ENCODE data around the gene CYTH1.

Gene CYTH1

GRCh38 chr17:78634154-78634553 is 147.9 kb downstream of the CYTH1 start:
- H3K9me3 ChIP-seq (ENCODE audit: control insufficient read depth in 1 of 2, low read length in 2 of 2): no peaks in the 10 kb centered on the region
- H3K36me3 ChIP-seq (ENCODE audit: control insufficient read depth in 1 of 2, insufficient read depth in 2 of 2, low read length in 2 of 2): no peaks in the 10 kb centered on the region
- no peak overlapping the region for H3K4me3 ChIP-seq (ENCODE audit: low read depth in 1 of 2, low read length in 2 of 2)
- H3K27ac ChIP-seq (ENCODE audit: low read length): no peak overlapping the region
- no peaks in the 10 kb centered on the region for H3K4me1 ChIP-seq (ENCODE audit: control insufficient read depth in 1 of 2, insufficient read depth in 2 of 2, low read length in 2 of 2)
- H3K27me3 ChIP-seq (ENCODE audit: low read depth, low read length): no peaks in the 10 kb centered on the region

GRCh38 chr17:78629436-78629995 is 152.6 kb downstream of the CYTH1 start:
- Histone ChIP-seq H3K4me3 (ENCODE audit: low read depth in 1 of 2, low read length in 2 of 2) (no peak overlapping the region), H3K9me3 (ENCODE audit: control insufficient read depth in 1 of 2, low read length in 2 of 2) (no peaks in the 10 kb centered on the region), H3K36me3 (ENCODE audit: control insufficient read depth in 1 of 2, insufficient read depth in 2 of 2, low read length in 2 of 2) (no peaks in the 10 kb centered on the region), H3K27me3 (ENCODE audit: low read depth, low read length) (no peaks in the 10 kb centered on the region), H3K4me1 (ENCODE audit: control insufficient read depth in 1 of 2, insufficient read depth in 2 of 2, low read length in 2 of 2) (no peaks in the 10 kb centered on the region), H3K27ac (ENCODE audit: low read length) (no peak overlapping the region)

GRCh38 chr17:78628547-78629435 is 153.3 kb downstream of the CYTH1 start:
- no peak overlapping the region for H3K27ac ChIP-seq (ENCODE audit: low read length)
- no peaks in the 10 kb centered on the region for H3K9me3 ChIP-seq (ENCODE audit: control insufficient read depth in 1 of 2, low read length in 2 of 2)
- no peaks in the 10 kb centered on the region for H3K36me3 ChIP-seq (ENCODE audit: control insufficient read depth in 1 of 2, insufficient read depth in 2 of 2, low read length in 2 of 2)
- H3K27me3 ChIP-seq (ENCODE audit: low read depth, low read length): no peaks in the 10 kb centered on the region
- no peak overlapping the region for H3K4me3 ChIP-seq (ENCODE audit: low read depth in 1 of 2, low read length in 2 of 2)
- H3K4me1 ChIP-seq (ENCODE audit: control insufficient read depth in 1 of 2, insufficient read depth in 2 of 2, low read length in 2 of 2): no peaks in the 10 kb centered on the region

- no peaks in the 10 kb centered on the region for H3K36me3 ChIP-seq (ENCODE audit: control insufficient read depth in 1 of 2, insufficient read depth in 2 of 2, low read length in 2 of 2)
- H3K27ac ChIP-seq (ENCODE audit: low read length): no peak overlapping the region
- no peaks in the 10 kb centered on the region for H3K27me3 ChIP-seq (ENCODE audit: low read depth, low read length)
- H3K4me1 ChIP-seq (ENCODE audit: control insufficient read depth in 1 of 2, insufficient read depth in 2 of 2, low read length in 2 of 2): no peaks in the 10 kb centered on the region
- H3K4me3 ChIP-seq (ENCODE audit: low read depth in 1 of 2, low read length in 2 of 2): no peak overlapping the region
- H3K9me3 ChIP-seq (ENCODE audit: control insufficient read depth in 1 of 2, low read length in 2 of 2): no peaks in the 10 kb centered on the region
Observed at GRCh38 chr17:78624324-78625151, 157.5 kb downstream of the CYTH1 start.

Measured in muscle layer of duodenum (tissue), 2 donors.